ENCODE data around the gene FBXO45.

DNA sequence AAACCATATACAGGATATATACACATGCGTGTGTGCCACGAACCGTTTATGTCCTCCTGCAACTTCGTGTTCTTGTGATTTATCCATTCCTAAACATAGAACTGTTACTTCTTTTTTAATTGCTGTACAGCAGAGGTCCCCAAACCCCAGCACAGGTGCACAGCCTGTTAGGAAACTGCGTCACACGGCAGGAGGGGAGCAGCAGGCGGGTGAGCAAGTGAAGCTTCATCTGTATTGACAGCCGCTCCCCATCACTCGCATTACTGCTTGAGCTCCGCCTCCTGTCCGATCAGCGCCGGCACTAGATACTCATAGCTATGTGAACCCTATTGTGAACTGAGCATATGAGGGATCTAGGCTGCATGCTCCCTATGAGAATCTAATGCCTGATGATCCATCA, 36.1 kb downstream of the FBXO45 start:
- TF ChIP-seq, protein P1, sequence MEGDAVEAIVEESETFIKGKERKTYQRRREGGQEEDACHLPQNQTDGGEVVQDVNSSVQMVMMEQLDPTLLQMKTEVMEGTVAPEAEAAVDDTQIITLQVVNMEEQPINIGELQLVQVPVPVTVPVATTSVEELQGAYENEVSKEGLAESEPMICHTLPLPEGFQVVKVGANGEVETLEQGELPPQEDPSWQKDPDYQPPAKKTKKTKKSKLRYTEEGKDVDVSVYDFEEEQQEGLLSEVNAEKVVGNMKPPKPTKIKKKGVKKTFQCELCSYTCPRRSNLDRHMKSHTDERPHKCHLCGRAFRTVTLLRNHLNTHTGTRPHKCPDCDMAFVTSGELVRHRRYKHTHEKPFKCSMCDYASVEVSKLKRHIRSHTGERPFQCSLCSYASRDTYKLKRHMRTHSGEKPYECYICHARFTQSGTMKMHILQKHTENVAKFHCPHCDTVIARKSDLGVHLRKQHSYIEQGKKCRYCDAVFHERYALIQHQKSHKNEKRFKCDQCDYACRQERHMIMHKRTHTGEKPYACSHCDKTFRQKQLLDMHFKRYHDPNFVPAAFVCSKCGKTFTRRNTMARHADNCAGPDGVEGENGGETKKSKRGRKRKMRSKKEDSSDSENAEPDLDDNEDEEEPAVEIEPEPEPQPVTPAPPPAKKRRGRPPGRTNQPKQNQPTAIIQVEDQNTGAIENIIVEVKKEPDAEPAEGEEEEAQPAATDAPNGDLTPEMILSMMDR (IDR thresholded peaks at IDR 0.05): no peak
- no peak for TF ChIP-seq POLR2A (IDR thresholded peaks at IDR 0.05)
- no peak for TF ChIP-seq POLR2AphosphoS5 (IDR thresholded peaks at IDR 0.05)

Measured in transverse colon (tissue), 4 donors.